ENCODE measurements around the gene LRRC40. TPM values are rescaled to one million over a fixed set of nuclear protein-coding genes. Genes with fewer than 3 reads are reported as not detected.

LRRC40 gene
- total and polyA plus RNA-seq, 7 donors = 7.5 to 20.7 (median 14.0) TPM

GRCh38 chr1:70101774-70102173 lies 103.6 kb downstream of the LRRC40 start:
- intact Hi-C loops (cut with DNase I) = no loop called here
- 79 to 85% methylated on average over 1 of the region's 1 CpG for WGBS, 2 donors
- no peak for TF ChIP-seq POLR2AphosphoS5 (IDR thresholded peaks at IDR 0.05)
- TF ChIP-seq POLR2A (IDR thresholded peaks at IDR 0.05) = no peak
- TF ChIP-seq, protein P1, sequence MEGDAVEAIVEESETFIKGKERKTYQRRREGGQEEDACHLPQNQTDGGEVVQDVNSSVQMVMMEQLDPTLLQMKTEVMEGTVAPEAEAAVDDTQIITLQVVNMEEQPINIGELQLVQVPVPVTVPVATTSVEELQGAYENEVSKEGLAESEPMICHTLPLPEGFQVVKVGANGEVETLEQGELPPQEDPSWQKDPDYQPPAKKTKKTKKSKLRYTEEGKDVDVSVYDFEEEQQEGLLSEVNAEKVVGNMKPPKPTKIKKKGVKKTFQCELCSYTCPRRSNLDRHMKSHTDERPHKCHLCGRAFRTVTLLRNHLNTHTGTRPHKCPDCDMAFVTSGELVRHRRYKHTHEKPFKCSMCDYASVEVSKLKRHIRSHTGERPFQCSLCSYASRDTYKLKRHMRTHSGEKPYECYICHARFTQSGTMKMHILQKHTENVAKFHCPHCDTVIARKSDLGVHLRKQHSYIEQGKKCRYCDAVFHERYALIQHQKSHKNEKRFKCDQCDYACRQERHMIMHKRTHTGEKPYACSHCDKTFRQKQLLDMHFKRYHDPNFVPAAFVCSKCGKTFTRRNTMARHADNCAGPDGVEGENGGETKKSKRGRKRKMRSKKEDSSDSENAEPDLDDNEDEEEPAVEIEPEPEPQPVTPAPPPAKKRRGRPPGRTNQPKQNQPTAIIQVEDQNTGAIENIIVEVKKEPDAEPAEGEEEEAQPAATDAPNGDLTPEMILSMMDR (IDR thresholded peaks at IDR 0.05) = no peak
- no peak for TF ChIP-seq EP300 (IDR thresholded peaks at IDR 0.05)
- DNase-seq = no peak
- no peaks in the 10 kb centered on the region for H3K36me3 ChIP-seq
- H3K27ac ChIP-seq = no peak overlapping the region
- H3K4me1 ChIP-seq = no peaks in the 10 kb centered on the region
- no peaks in the 10 kb centered on the region for H3K27me3 ChIP-seq
- no peak overlapping the region for H3K4me3 ChIP-seq
- no peaks in the 10 kb centered on the region for H3K9me3 ChIP-seq

- no peaks in the 10 kb centered on the region for H3K9me3 ChIP-seq
- H3K27ac ChIP-seq = no peak overlapping the region
- TF ChIP-seq, protein P1 (IDR thresholded peaks at IDR 0.05) = no peak
- TF ChIP-seq EP300 (IDR thresholded peaks at IDR 0.05) = no peak
- no peak for TF ChIP-seq POLR2A (IDR thresholded peaks at IDR 0.05)
- TF ChIP-seq POLR2AphosphoS5 (IDR thresholded peaks at IDR 0.05) = no peak
- H3K36me3 ChIP-seq = no peaks in the 10 kb centered on the region
- no peak overlapping the region for H3K4me3 ChIP-seq
- 68 to 77% methylated on average over 2 of the region's 2 CpGs for WGBS, 2 donors
- no peaks in the 10 kb centered on the region for H3K27me3 ChIP-seq
- no peak for DNase-seq
- H3K4me1 ChIP-seq = no peaks in the 10 kb centered on the region
- intact Hi-C loops (cut with DNase I) = no loop called here
Measured at GRCh38 chr1:70101231-70101630, 104.1 kb downstream of the LRRC40 start.

Small RNA genes lying within 50 kb of the gene (small RNA-seq; reads per million reads assigned to genes)
- 0 to 0.11 (median 0) reads per million in 3 donors for gene RN7SL242P

Other genes starting within 250 kb of the LRRC40 start
- gene SRSF11, start 15.8 kb upstream of the LRRC40 start, total RNA-seq = 100 to 1,000 TPM; 156 to 248 (median 176) TPM
- gene SRSF11, start 15.8 kb upstream of the LRRC40 start, polyA plus RNA-seq = 10 to 100 TPM; 34.2 to 87.6 (median 41.2) TPM
- 10 to 100 TPM; 22.8 to 34.2 (median 28.5) TPM for gene ANKRD13C, start 149.1 kb upstream of the LRRC40 start, total RNA-seq
- 10 to 100 TPM; 10.6 to 15.6 (median 12.3) TPM for gene ANKRD13C, start 149.1 kb upstream of the LRRC40 start, polyA plus RNA-seq
- 1 to 10 TPM; 1.1 to 4.6 (median 2.7) TPM for gene CTH, start 205.7 kb upstream of the LRRC40 start, total RNA-seq
- gene CTH, start 205.7 kb upstream of the LRRC40 start, polyA plus RNA-seq = 1 to 10 TPM; 4.8 to 5.5 (median 5.1) TPM

Data from sigmoid colon (tissue), 7 donors.